Thyroid gland (tissue), 4 donors: ENCODE measurements around the gene TRABD2B. TPM values are rescaled to one million over a fixed set of nuclear protein-coding genes. Genes with fewer than 3 reads are reported as not detected.

Experiments
- DNase-seq, 2 donors: peaks; one replicate each; pipeline ENCODE4 v3.0.0-alpha.2; 2019
- H3K27ac ChIP-seq, 3 donors: fragments of 200-600 bp; sonication (generic); 1 replicate in 2 of 3; 2 replicates in 1 of 3; pipeline ENCODE4 v1.5.1; 2016 to 2019; ENCODE audit warnings: mild to moderate bottlenecking in 1 of 3, moderate library complexity in 1 of 3
- H3K27me3 ChIP-seq: fragments of 200-600 bp; sonication (generic); one replicate; pipeline ENCODE4 v1.5.1; 2019
- H3K36me3 ChIP-seq, 2 donors: fragments of 200-600 bp; sonication (generic); one replicate each; pipeline ENCODE4 v1.5.1; 2016 to 2019
- H3K4me1 ChIP-seq, 2 donors: fragments of 200-600 bp; sonication (generic); one replicate each; pipeline ENCODE4 v1.5.1; 2017 to 2019
- H3K4me3 ChIP-seq, 3 donors: fragments of 200-600 bp; sonication (generic); replicated peaks in 1 of 3; 1 replicate in 2 of 3; 2 replicates in 1 of 3; pipeline ENCODE4 v1.5.1; 2016; ENCODE audit warnings: mild to moderate bottlenecking in 1 of 3
- H3K9me3 ChIP-seq: fragments of 200-600 bp; sonication (generic); one replicate; pipeline ENCODE4 v1.5.1; 2017
- POLR2A ChIP-seq, 2 donors: fragments of 450-650 bp; IDR thresholded peaks; one replicate each; pipeline ENCODE4 v1.6.1; 2017; ENCODE audit warnings: antibody characterized with exemption in 2 of 2, mild to moderate bottlenecking in 2 of 2, moderate library complexity in 1 of 2
- WGBS, 2 donors: methylation state at CpG; one replicate each; pipeline ENCODE4 v1.1.5; 2017; 5-methylcytosine and 5-hydroxymethylcytosine counted together
- intact Hi-C: fragments of 100-400 bp; cut with DNase I; formaldehyde crosslinking; loops from one replicate; pipeline ENCODE4 v1.15.1; 2023
- total RNA-seq, 4 donors: library from RNA; depleted of rRNA; stranded (reverse); fragments of >200 nt; gene quantifications; one replicate each; pipeline ENCODE4 v1.2.3, GENCODE V29; 2016
- TF ChIP-seq, protein P1 (sequence below), 6 experiments: fragments of 200-600 bp in 3 of 6; fragments of 450-650 bp in 3 of 6; sonication (generic) in 3 of 6; IDR thresholded peaks; one replicate each; pipeline ENCODE4 v1.5.1; 2016 to 2019; ENCODE audit warnings: antibody characterized with exemption in 6 of 6, mild to moderate bottlenecking in 2 of 6, inconsistent platforms in 1 of 6, moderate library complexity in 1 of 6

TRABD2B gene
- total RNA-seq, 4 donors from 2014 or later: 0.34 to 1.1 (median 0.63) TPM

DNA sequence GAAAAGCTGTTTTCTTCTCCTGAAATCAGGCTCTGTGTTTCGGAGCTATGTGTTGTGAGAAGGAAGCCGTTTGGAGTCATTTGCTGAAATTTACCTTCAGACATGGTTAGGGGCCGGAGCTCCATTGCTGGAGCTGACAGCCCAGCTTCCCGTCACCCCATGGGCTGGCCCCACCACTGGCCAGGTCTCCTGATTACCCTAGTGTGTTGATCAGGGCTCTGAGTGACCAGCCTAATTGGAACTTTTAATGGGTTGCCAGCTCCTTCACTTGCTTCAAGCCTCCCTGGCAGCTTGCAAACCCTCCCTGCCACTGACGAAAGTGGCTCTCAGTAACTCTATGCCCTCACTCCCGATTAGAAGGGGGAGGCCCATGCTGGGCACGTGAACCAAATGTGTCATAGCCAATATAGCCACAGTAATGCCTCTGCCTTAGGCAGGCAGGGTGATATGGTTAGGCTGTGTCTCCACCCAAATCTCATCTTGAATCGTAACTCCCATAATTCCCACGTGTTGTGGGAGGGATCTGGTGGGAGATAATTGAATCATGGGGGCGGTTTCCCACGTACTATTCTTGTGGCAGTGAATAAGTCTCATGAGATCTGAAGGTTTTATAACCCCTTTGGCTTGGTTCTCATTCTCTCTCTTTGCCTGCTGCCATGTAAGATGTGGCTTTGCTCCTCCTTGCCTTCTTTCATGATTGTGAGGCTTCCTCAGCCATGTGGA is 224.1 kb downstream of the TRABD2B start:
- Histone ChIP-seq H3K9me3 (no peaks in the 10 kb centered on the region), H3K27ac (no peak overlapping the region), H3K4me1 (no peaks in the 10 kb centered on the region), H3K27me3 (no peaks in the 10 kb centered on the region), H3K36me3 (no peaks in the 10 kb centered on the region), H3K4me3 (no peak overlapping the region)
- WGBS, 2 donors: 89 to 91% methylated on average over 11 of the region's 11 CpGs
- intact Hi-C loops: no loop called here
- DNase-seq: no peak
- TF ChIP-seq, protein P1, sequence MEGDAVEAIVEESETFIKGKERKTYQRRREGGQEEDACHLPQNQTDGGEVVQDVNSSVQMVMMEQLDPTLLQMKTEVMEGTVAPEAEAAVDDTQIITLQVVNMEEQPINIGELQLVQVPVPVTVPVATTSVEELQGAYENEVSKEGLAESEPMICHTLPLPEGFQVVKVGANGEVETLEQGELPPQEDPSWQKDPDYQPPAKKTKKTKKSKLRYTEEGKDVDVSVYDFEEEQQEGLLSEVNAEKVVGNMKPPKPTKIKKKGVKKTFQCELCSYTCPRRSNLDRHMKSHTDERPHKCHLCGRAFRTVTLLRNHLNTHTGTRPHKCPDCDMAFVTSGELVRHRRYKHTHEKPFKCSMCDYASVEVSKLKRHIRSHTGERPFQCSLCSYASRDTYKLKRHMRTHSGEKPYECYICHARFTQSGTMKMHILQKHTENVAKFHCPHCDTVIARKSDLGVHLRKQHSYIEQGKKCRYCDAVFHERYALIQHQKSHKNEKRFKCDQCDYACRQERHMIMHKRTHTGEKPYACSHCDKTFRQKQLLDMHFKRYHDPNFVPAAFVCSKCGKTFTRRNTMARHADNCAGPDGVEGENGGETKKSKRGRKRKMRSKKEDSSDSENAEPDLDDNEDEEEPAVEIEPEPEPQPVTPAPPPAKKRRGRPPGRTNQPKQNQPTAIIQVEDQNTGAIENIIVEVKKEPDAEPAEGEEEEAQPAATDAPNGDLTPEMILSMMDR (IDR thresholded peaks at IDR 0.05): no peak
- no peak for TF ChIP-seq POLR2A (IDR thresholded peaks at IDR 0.05)

GRCh38 chr1:47772281-47772680 is 224.9 kb downstream of the TRABD2B start:
- Histone ChIP-seq H3K27me3 (no peaks in the 10 kb centered on the region), H3K36me3 (no peaks in the 10 kb centered on the region), H3K27ac (no peak overlapping the region), H3K9me3 (no peaks in the 10 kb centered on the region), H3K4me1 (no peaks in the 10 kb centered on the region), H3K4me3 (no peak overlapping the region)
- WGBS, 2 donors: 90 to 93% methylated on average over 11 of the region's 11 CpGs
- TF ChIP-seq, protein P1 (IDR thresholded peaks at IDR 0.05): no peak
- TF ChIP-seq POLR2A (IDR thresholded peaks at IDR 0.05): no peak
- intact Hi-C loops: no loop called here
- no peak for DNase-seq

DNA sequence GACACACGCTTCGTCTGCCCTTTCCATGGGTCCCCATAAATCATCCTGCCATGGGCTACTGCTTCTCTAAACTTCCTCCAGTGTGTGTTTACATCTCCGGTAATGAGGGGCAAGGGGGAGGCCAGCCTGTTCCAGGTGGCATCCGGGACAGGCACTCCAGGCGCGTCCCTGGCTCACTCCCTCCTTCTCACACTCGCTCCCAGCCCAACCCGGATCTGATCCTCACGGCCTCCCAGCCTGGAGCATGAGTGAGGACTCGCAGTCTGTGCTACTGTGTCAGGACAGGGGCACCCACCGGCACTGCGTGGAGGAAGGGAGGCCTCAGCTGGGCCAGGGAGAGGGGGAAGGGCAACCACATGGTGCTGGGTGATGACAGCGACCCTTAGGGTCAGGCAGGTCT is 225.4 kb downstream of the TRABD2B start:
- Histone ChIP-seq H3K4me3 (no peak overlapping the region), H3K36me3 (no peaks in the 10 kb centered on the region), H3K4me1 (no peaks in the 10 kb centered on the region), H3K27me3 (no peaks in the 10 kb centered on the region), H3K27ac (no peak overlapping the region), H3K9me3 (no peaks in the 10 kb centered on the region)
- 60 to 65% methylated on average over 10 to 13 of the region's 13 CpGs for WGBS, 2 donors
- TF ChIP-seq, protein P1 (IDR thresholded peaks at IDR 0.05): no peak
- peak in 1 of 2 donors; percentile 10 for DNase-seq
- intact Hi-C loops: no loop called here

- Histone ChIP-seq H3K4me1 (no peaks in the 10 kb centered on the region), H3K36me3 (no peaks in the 10 kb centered on the region), H3K27ac (no peak overlapping the region), H3K27me3 (no peaks in the 10 kb centered on the region), H3K4me3 (no peak overlapping the region), H3K9me3 (no peaks in the 10 kb centered on the region)
- TF ChIP-seq, protein P1 (IDR thresholded peaks at IDR 0.05): no peak
- no peak for TF ChIP-seq POLR2A (IDR thresholded peaks at IDR 0.05)
- WGBS, 2 donors: 80% methylated on average over 2 of the region's 4 CpGs; no CpG with 5 or more reads in 1 of the 2 donors
- intact Hi-C loops: no loop called here
- DNase-seq: no peak
Measured at GRCh38 chr1:47769983-47770382, 227.2 kb downstream of the TRABD2B start.

GRCh38 chr1:47769295-47769694 is 227.9 kb downstream of the TRABD2B start:
- no peak for DNase-seq
- intact Hi-C loops: no loop called here
- WGBS, 2 donors: 40% methylated on average over 2 to 3 of the region's 3 CpGs
- TF ChIP-seq, protein P1 (IDR thresholded peaks at IDR 0.05): no peak
- TF ChIP-seq POLR2A (IDR thresholded peaks at IDR 0.05): no peak
- Histone ChIP-seq H3K4me1 (no peaks in the 10 kb centered on the region), H3K9me3 (no peaks in the 10 kb centered on the region), H3K36me3 (no peaks in the 10 kb centered on the region), H3K4me3 (no peak overlapping the region), H3K27ac (no peak overlapping the region), H3K27me3 (no peaks in the 10 kb centered on the region)
